ENCODE data around the gene TWF1. TPM values are rescaled to one million over a fixed set of nuclear protein-coding genes. Genes with fewer than 3 reads are reported as not detected.

Gene TWF1
- total and polyA plus RNA-seq, 8 donors = 56.8 to 75.9 (median 64.6) TPM

- no peak for ATAC-seq
- no peak overlapping the region for H3K27ac ChIP-seq
- no peak for DNase-seq
- intact Hi-C loops (cut with DNase I) = no loop called here
- peaks cover 0 to 15% of the 10 kb centered on the region in 2 donors for H3K36me3 ChIP-seq
- H3K27me3 ChIP-seq = no peaks in the 10 kb centered on the region
- no peak overlapping the region for H3K4me3 ChIP-seq
- no peaks in the 10 kb centered on the region for H3K9me3 ChIP-seq
- H3K4me1 ChIP-seq = peaks cover 23 to 38% of the 10 kb centered on the region in 2 donors
- TF ChIP-seq, protein P1, sequence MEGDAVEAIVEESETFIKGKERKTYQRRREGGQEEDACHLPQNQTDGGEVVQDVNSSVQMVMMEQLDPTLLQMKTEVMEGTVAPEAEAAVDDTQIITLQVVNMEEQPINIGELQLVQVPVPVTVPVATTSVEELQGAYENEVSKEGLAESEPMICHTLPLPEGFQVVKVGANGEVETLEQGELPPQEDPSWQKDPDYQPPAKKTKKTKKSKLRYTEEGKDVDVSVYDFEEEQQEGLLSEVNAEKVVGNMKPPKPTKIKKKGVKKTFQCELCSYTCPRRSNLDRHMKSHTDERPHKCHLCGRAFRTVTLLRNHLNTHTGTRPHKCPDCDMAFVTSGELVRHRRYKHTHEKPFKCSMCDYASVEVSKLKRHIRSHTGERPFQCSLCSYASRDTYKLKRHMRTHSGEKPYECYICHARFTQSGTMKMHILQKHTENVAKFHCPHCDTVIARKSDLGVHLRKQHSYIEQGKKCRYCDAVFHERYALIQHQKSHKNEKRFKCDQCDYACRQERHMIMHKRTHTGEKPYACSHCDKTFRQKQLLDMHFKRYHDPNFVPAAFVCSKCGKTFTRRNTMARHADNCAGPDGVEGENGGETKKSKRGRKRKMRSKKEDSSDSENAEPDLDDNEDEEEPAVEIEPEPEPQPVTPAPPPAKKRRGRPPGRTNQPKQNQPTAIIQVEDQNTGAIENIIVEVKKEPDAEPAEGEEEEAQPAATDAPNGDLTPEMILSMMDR (IDR thresholded peaks at IDR 0.05) = no peak
Observed at GRCh38 chr12:43764528-43764927, 41.6 kb downstream of the TWF1 start.

GRCh38 chr12:43763769-43764168 lies 42.3 kb downstream of the TWF1 start:
- Histone ChIP-seq H3K27me3 (no peaks in the 10 kb centered on the region), H3K4me3 (no peak overlapping the region), H3K36me3 (peaks cover 0 to 8% of the 10 kb centered on the region in 2 donors), H3K27ac (no peak overlapping the region), H3K9me3 (no peaks in the 10 kb centered on the region), H3K4me1 (peaks cover 23 to 40% of the 10 kb centered on the region in 2 donors)
- intact Hi-C loops (cut with DNase I) = no loop called here
- no peak for ATAC-seq
- no peak for DNase-seq
- TF ChIP-seq, protein P1 (IDR thresholded peaks at IDR 0.05) = no peak

- H3K36me3 ChIP-seq = no peaks in the 10 kb centered on the region
- intact Hi-C loops (cut with DNase I) = no loop called here
- H3K9me3 ChIP-seq = no peaks in the 10 kb centered on the region
- ATAC-seq (no peak), DNase-seq (no peak)
- TF ChIP-seq, protein P1 (IDR thresholded peaks at IDR 0.05) = no peak
- no peaks in the 10 kb centered on the region for H3K27me3 ChIP-seq
- peaks cover 27 to 44% of the 10 kb centered on the region in 2 donors for H3K4me1 ChIP-seq
- no peak overlapping the region for H3K4me3 ChIP-seq
- H3K27ac ChIP-seq = no peak overlapping the region
Observed at GRCh38 chr12:43762596-43762995, 43.5 kb downstream of the TWF1 start.

GRCh38 chr12:43761500-43761899 lies 44.6 kb downstream of the TWF1 start:
- ATAC-seq = no peak
- intact Hi-C loops (cut with DNase I) = no loop called here
- DNase-seq = no peak
- TF ChIP-seq, protein P1 (IDR thresholded peaks at IDR 0.05) = no peak
- H3K4me1 ChIP-seq = peaks cover 28 to 44% of the 10 kb centered on the region in 2 donors
- no peaks in the 10 kb centered on the region for H3K27me3 ChIP-seq
- H3K9me3 ChIP-seq = no peaks in the 10 kb centered on the region
- H3K27ac ChIP-seq = no peak overlapping the region
- H3K36me3 ChIP-seq = no peaks in the 10 kb centered on the region
- no peak overlapping the region for H3K4me3 ChIP-seq

DNA sequence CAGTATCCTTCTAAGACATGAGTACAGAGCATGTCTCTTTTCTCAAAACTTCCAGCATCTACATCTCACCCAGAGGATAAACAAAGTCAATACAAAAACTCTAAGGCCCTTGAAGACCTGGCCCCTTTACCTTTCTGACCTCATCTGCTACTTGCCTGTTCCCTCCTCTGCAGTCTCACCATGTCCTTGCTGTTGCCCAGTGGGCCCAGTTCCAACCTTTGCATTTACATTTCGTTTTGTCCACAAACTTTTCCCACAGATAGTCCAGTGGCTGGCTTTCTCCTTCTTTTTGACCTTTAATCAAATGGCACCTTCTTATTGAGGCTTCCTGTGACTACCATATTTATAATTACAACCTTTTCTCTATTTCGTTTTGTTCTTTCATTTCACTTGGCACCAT lies 45.7 kb downstream of the TWF1 start:
- DNase-seq (no peak), ATAC-seq (no peak)
- H3K9me3 ChIP-seq = no peaks in the 10 kb centered on the region
- no peaks in the 10 kb centered on the region for H3K36me3 ChIP-seq
- peak overlapping the region in 1 of 2 donors; percentile 70 for H3K4me3 ChIP-seq
- no peaks in the 10 kb centered on the region for H3K27me3 ChIP-seq
- H3K27ac ChIP-seq = no peak overlapping the region
- intact Hi-C loops (cut with DNase I) = no loop called here
- peaks cover 28 to 44% of the 10 kb centered on the region in 2 donors for H3K4me1 ChIP-seq
- TF ChIP-seq, protein P1 (IDR thresholded peaks at IDR 0.05) = no peak

Measured in left lung (tissue), 10 donors.